OCI-LY1 (cell line): ENCODE measurements around the gene EIF3K.

ENCODE experiments used
- H2AFZ ChIP-seq: fragments of 200-600 bp; sonication (generic), shearing (Covaris generic); 2 replicates; pipeline ENCODE4 v1.6.0; 2014; ENCODE audit warnings: antibody characterized with exemption, mild to moderate bottlenecking, low read length
- H3F3A ChIP-seq: fragments of 200-600 bp; sonication (generic), shearing (Covaris generic); 2 replicates; pipeline ENCODE4 v1.6.0; 2014; ENCODE audit warnings: mild to moderate bottlenecking, antibody characterized with exemption, low read length, moderate library complexity; ENCODE audit not compliant: insufficient read depth
- H3K27ac ChIP-seq: fragments of 200-600 bp; sonication (generic); 2 replicates; pipeline ENCODE4 v1.5.1; 2014; ENCODE audit warnings: low read length, mixed run types, mild to moderate bottlenecking, low read depth; ENCODE audit not compliant: poor library complexity, severe bottlenecking
- H3K27me3 ChIP-seq: fragments of 200-600 bp; sonication (generic); 2 replicates; pipeline ENCODE4 v1.6.0; 2014; ENCODE audit warnings: antibody characterized with exemption, mild to moderate bottlenecking, low read length, moderate library complexity; ENCODE audit not compliant: insufficient read depth
- H3K36me3 ChIP-seq: fragments of 200-600 bp; sonication (generic); 2 replicates; pipeline ENCODE4 v1.6.1; 2014; ENCODE audit warnings: mild to moderate bottlenecking, antibody characterized with exemption, low read length, moderate library complexity, mixed read lengths; ENCODE audit not compliant: insufficient read depth
- H3K4me1 ChIP-seq: fragments of 200-600 bp; sonication (generic); 2 replicates; pipeline ENCODE4 v1.5.1; 2014; ENCODE audit warnings: mild to moderate bottlenecking, low read length, moderate library complexity; ENCODE audit not compliant: insufficient read depth, severe bottlenecking
- H3K4me2 ChIP-seq: fragments of 200-600 bp; sonication (generic), shearing (Covaris generic); 2 replicates; pipeline ENCODE4 v1.6.1; 2014; ENCODE audit warnings: low read length
- H3K4me3 ChIP-seq: fragments of 200-600 bp; sonication (generic); 2 replicates; pipeline ENCODE4 v1.5.1; 2014; ENCODE audit warnings: low read length, low read depth, mild to moderate bottlenecking, mixed read lengths; ENCODE audit not compliant: poor library complexity, severe bottlenecking
- H3K79me2 ChIP-seq: fragments of 200-600 bp; shearing (Covaris generic); 2 replicates; pipeline ENCODE4 v1.6.1; 2016; ENCODE audit warnings: mixed run types, low read length, mixed read lengths; ENCODE audit not compliant: insufficient read depth
- H3K9ac ChIP-seq: fragments of 200-600 bp; sonication (generic), shearing (Covaris generic); 2 replicates; pipeline ENCODE4 v1.6.1; 2014; ENCODE audit warnings: mild to moderate bottlenecking, low read length, mixed read lengths
- H3K9me2 ChIP-seq: fragments of 200-600 bp; sonication (generic), shearing (Covaris generic); 2 replicates; pipeline ENCODE4 v1.6.1; 2014; ENCODE audit warnings: low read depth, mild to moderate bottlenecking, low read length, mixed read lengths
- H3K9me3 ChIP-seq: fragments of 200-600 bp; shearing (Covaris generic); 2 replicates; pipeline ENCODE4 v1.6.1; 2014; ENCODE audit warnings: low read length, mixed read lengths
- H4K20me1 ChIP-seq: fragments of 200-600 bp; sonication (generic), shearing (Covaris generic); 2 replicates; pipeline ENCODE4 v1.6.0; 2016; ENCODE audit warnings: mild to moderate bottlenecking, low read length; ENCODE audit not compliant: insufficient read depth
- EZH2 ChIP-seq: fragments of 200-600 bp; sonication (generic), shearing (Covaris generic); IDR thresholded peaks from 2 replicates; pipeline ENCODE4 v1.8.0; 2017; ENCODE audit warnings: borderline replicate concordance, mixed run types, mild to moderate bottlenecking, antibody characterized with exemption, low read length, moderate library complexity, mixed read lengths
- TF ChIP-seq, protein P1 (sequence below): fragments of 200-600 bp; sonication (generic), shearing (Covaris generic); IDR thresholded peaks from 2 replicates; pipeline ENCODE4 v1.5.1; 2017; ENCODE audit warnings: mild to moderate bottlenecking, antibody characterized with exemption, low read length, moderate library complexity, mixed read lengths

Gene EIF3K

DNA sequence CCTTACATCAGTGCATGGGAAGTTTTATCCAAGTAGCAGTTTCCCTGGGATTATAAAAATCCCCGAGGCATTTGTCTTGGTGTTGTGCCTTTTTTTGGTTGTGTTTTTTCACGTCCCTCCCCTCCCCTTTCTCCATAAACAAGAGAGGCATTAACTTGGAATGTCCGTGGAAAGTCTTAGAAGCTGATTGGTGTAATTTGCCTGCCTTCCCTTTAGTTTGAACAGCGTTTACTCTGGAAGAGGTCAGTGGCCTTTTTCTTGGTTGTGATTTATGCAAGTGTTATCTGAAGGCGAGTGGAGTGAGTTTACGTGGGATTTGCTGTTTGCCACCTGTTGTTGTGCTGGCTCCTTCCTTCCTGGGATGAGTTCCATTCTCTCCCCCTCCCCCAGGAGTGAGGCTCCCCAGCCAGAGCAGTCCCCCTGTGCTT lies 35.7 kb downstream of the EIF3K start:
- H3K4me2 ChIP-seq, result no peak overlapping the region
- TF ChIP-seq, protein P1, sequence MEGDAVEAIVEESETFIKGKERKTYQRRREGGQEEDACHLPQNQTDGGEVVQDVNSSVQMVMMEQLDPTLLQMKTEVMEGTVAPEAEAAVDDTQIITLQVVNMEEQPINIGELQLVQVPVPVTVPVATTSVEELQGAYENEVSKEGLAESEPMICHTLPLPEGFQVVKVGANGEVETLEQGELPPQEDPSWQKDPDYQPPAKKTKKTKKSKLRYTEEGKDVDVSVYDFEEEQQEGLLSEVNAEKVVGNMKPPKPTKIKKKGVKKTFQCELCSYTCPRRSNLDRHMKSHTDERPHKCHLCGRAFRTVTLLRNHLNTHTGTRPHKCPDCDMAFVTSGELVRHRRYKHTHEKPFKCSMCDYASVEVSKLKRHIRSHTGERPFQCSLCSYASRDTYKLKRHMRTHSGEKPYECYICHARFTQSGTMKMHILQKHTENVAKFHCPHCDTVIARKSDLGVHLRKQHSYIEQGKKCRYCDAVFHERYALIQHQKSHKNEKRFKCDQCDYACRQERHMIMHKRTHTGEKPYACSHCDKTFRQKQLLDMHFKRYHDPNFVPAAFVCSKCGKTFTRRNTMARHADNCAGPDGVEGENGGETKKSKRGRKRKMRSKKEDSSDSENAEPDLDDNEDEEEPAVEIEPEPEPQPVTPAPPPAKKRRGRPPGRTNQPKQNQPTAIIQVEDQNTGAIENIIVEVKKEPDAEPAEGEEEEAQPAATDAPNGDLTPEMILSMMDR, result no peak
- TF ChIP-seq EZH2, result no peak
- H3K27me3 ChIP-seq, result no peaks in the 10 kb centered on the region
- no peak overlapping the region for H3K9ac ChIP-seq
- no peaks in the 10 kb centered on the region for H3F3A ChIP-seq
- H3K4me3 ChIP-seq, result no peak overlapping the region
- H3K9me3 ChIP-seq, result no peaks in the 10 kb centered on the region
- H3K27ac ChIP-seq, result no peak overlapping the region
- no peaks in the 10 kb centered on the region for H4K20me1 ChIP-seq
- no peak overlapping the region for H2AFZ ChIP-seq
- H3K4me1 ChIP-seq, result peaks cover 58% of the 10 kb centered on the region
- no peaks in the 10 kb centered on the region for H3K9me2 ChIP-seq
- peaks cover 98% of the 10 kb centered on the region for H3K79me2 ChIP-seq
- H3K36me3 ChIP-seq, result peaks cover 35% of the 10 kb centered on the region; the same call in 1 of the 2 replicates

DNA sequence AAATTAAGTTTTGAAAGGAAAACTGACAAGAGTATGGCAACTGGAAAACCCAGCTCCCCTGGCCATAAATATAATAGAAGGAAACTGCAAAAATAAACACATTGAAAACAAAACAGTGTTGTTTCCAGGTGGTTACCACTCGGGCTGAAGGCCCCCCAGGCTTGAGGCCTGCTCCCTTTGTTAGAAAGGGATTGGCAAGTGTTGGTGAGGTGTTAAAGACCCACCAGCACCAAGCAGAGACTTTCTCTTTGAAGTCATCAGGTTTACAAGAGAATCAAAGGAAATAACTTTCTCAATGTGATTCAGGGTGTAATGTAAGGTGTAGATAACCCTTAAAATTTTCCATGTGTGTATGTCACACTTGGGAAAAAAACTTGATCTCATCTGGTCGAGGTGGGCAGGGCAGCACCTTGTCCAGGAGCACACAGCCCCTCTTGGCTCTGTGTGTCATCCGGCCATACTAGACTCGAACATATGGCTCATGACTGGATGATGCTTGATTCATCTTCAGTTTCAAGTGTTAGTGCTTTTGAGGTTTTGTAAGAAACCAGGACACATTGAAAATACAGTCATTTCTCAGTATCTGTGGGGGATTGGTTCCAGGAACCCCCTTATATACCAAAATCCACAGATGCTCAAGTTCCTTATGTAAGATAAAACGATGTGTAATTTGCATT lies 36.3 kb downstream of the EIF3K start:
- no peaks in the 10 kb centered on the region for H3F3A ChIP-seq
- peaks cover 52% of the 10 kb centered on the region for H3K4me1 ChIP-seq
- H3K4me2 ChIP-seq, result no peak overlapping the region
- H3K36me3 ChIP-seq, result peaks cover 35% of the 10 kb centered on the region; the same call in 1 of the 2 replicates
- H3K9me2 ChIP-seq, result no peaks in the 10 kb centered on the region
- no peak overlapping the region for H3K4me3 ChIP-seq
- H3K79me2 ChIP-seq, result peaks cover 92% of the 10 kb centered on the region
- H3K9me3 ChIP-seq, result no peaks in the 10 kb centered on the region
- H2AFZ ChIP-seq, result no peak overlapping the region
- H3K27ac ChIP-seq, result no peak overlapping the region
- H4K20me1 ChIP-seq, result no peaks in the 10 kb centered on the region
- TF ChIP-seq EZH2, result no peak
- TF ChIP-seq, protein P1, result no peak
- no peak overlapping the region for H3K9ac ChIP-seq
- no peaks in the 10 kb centered on the region for H3K27me3 ChIP-seq

DNA sequence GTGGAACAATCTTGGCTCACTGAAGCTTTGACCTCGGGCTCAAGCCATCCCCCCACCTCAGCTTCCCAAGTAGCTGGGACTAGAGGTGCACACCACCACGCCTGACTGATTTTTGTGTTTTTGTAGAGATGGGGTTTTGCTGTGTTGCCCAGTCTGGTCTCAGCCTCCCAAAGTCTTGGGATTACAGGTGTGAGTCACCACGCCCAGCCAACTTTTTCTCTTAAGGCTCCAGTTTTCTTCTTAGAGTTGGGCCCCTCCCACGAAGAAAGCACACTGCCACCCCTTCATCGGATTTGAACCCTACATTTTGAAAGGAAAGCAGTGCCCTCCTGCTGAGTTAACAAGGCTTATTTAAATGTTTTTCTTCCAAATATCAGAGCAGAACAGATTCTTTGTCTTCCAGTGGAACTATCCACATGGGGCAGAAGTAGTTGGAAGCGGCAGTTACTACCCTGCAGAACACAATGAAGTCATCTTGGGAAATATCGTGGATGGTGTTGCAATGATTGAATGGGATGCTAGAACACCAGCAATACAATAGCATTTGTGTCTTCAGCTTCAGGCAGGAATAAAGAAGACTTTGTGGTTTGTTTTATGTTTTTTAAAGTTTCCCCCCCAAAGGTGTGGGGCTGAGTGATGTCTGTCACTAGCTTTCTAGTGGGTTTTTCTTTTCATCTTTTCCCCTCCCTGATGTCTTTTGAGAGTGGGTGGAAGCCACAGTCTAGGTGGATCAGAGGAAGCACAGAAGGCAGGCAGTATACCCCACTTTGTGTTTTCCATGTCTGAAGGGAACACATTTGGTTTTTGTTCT lies 37.4 kb downstream of the EIF3K start:
- Histone ChIP-seq H3K79me2 (peaks cover 86% of the 10 kb centered on the region), H3K9ac (no peak overlapping the region), H4K20me1 (no peaks in the 10 kb centered on the region), H3K27me3 (no peaks in the 10 kb centered on the region), H3K4me1 (peaks cover 41% of the 10 kb centered on the region), H2AFZ (no peak overlapping the region), H3K9me3 (no peaks in the 10 kb centered on the region), H3K9me2 (no peaks in the 10 kb centered on the region), H3K4me3 (no peak overlapping the region), H3K4me2 (no peak overlapping the region), H3K27ac (no peak overlapping the region), H3K36me3 (peaks cover 35% of the 10 kb centered on the region; the same call in 1 of the 2 replicates), H3F3A (no peaks in the 10 kb centered on the region)
- TF ChIP-seq, protein P1, result no peak
- TF ChIP-seq EZH2, result no peak
